Tongue (tissue), 2 donors: Measurements from ENCODE around the gene CCBE1. TPM values are rescaled to one million over a fixed set of nuclear protein-coding genes. Genes with fewer than 3 reads are reported as not detected.
"Not testable (repeated sequence)": the region's sequence is repeated elsewhere in the genome, so short reads cannot be mapped to it uniquely, and the experiment has no call there.

Experiments used
- DNase-seq: peaks from one replicate; pipeline ENCODE4 v3.0.0-alpha.2; 2015
- total RNA-seq: library from RNA; depleted of rRNA; stranded (reverse); fragments of >200 nt; gene quantifications from one replicate; pipeline ENCODE4 v1.2.3, GENCODE V29; 2014

Gene CCBE1
- total RNA-seq, 1 donor from 2014 or later = 5.3 TPM

GRCh38 chr18:59715445-59715844 lies 18.2 kb upstream of the CCBE1 start:
- no peak for DNase-seq

- not testable (repeated sequence) for DNase-seq
These were observed 16.9 kb upstream of the CCBE1 start for GRCh38 chr18:59714096-59714495.

GRCh38 chr18:59712311-59712710 lies 15.1 kb upstream of the CCBE1 start:
- no peak for DNase-seq

GRCh38 chr18:59708988-59709387 lies 11.8 kb upstream of the CCBE1 start:
- DNase-seq = no peak

GRCh38 chr18:59707306-59707705 lies 10.1 kb upstream of the CCBE1 start:
- peak; percentile 34 for DNase-seq

- DNase-seq = no peak
These were observed 9.3 kb upstream of the CCBE1 start for GRCh38 chr18:59706499-59706898.

GRCh38 chr18:59705145-59705544 lies 7.9 kb upstream of the CCBE1 start:
- no peak for DNase-seq

- no peak for DNase-seq
These were observed 6.9 kb upstream of the CCBE1 start for GRCh38 chr18:59704146-59704545.

GRCh38 chr18:59701272-59701671 lies 4.0 kb upstream of the CCBE1 start:
- no peak for DNase-seq

GRCh38 chr18:59700535-59700967 lies 3.3 kb upstream of the CCBE1 start:
- DNase-seq = no peak

GRCh38 chr18:59699750-59700534 lies 2.7 kb upstream of the CCBE1 start:
- DNase-seq = no peak

GRCh38 chr18:59699061-59699460 lies 1.8 kb upstream of the CCBE1 start:
- DNase-seq = no peak

GRCh38 chr18:59696311-59697235 lies 650 bp downstream of the CCBE1 start:
- peak; percentile 32 for DNase-seq

GRCh38 chr18:59695551-59695950 lies 1.7 kb downstream of the CCBE1 start:
- no peak for DNase-seq

- DNase-seq = no peak
These were observed 2.4 kb downstream of the CCBE1 start for GRCh38 chr18:59694824-59695223.

- peak; percentile 39 for DNase-seq
These were observed 5.2 kb downstream of the CCBE1 start for GRCh38 chr18:59691996-59692395.

- peak; percentile 76 for DNase-seq
These were observed 6.2 kb downstream of the CCBE1 start for GRCh38 chr18:59690996-59691395.

- DNase-seq = peak; percentile 64
These were observed 6.8 kb downstream of the CCBE1 start for GRCh38 chr18:59690186-59690982.

GRCh38 chr18:59689756-59690155 lies 7.5 kb downstream of the CCBE1 start:
- no peak for DNase-seq

GRCh38 chr18:59686260-59686659 lies 11.0 kb downstream of the CCBE1 start:
- no peak for DNase-seq

GRCh38 chr18:59685501-59685900 lies 11.7 kb downstream of the CCBE1 start:
- DNase-seq = no peak

GRCh38 chr18:59684777-59685176 lies 12.4 kb downstream of the CCBE1 start:
- no peak for DNase-seq
